GM21381 (cell line): Measurements from ENCODE around the gene PSAT1.
A peak's percentile ranks its signal among the peaks of the same experiment; 100 is the strongest.

Source experiments
- ATAC-seq: cut with Tn5 transposase; IDR thresholded peaks from one replicate; pipeline ENCODE4 v1.9.1; 2021; ENCODE audit warnings: mild to moderate bottlenecking, moderate library complexity; ENCODE audit not compliant: unreplicated experiment

Gene PSAT1

DNA sequence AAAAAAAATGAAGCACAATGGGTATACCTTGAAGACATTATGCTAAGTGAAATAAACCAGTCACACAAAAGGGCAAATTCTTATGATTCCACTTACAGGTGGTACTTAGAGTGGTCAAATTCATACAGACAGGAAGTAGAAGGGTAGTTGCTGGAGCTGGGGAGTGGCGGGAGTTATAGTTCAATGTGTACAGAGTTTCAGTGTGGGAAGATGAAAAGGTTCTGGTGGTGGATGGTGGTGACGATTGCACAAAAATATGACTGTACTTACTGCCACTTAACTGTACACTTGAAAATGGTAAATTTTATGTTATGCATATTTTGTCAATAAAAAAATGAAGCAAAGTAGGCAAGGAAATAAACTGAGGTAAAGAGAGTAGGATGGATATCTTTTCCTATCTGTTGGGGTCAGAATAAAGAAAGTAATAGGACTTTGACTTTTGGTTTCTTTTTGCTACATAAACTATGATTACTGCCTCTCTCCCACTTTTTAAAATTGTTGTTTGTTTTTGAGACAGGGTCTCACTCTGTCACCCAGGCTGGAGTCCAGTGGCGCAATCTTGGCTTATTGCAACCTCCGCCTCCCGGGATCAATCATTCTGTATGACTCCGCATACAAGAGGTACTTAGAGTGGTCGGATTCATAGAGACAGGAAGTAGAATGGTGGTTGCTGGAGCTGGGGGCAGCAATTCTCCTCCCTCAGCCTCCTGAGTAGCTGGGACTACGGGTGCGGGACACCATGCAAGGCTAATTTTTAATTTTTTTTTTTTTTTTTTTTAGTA, 4.0 kb upstream of the PSAT1 start:
- no peak for ATAC-seq

DNA sequence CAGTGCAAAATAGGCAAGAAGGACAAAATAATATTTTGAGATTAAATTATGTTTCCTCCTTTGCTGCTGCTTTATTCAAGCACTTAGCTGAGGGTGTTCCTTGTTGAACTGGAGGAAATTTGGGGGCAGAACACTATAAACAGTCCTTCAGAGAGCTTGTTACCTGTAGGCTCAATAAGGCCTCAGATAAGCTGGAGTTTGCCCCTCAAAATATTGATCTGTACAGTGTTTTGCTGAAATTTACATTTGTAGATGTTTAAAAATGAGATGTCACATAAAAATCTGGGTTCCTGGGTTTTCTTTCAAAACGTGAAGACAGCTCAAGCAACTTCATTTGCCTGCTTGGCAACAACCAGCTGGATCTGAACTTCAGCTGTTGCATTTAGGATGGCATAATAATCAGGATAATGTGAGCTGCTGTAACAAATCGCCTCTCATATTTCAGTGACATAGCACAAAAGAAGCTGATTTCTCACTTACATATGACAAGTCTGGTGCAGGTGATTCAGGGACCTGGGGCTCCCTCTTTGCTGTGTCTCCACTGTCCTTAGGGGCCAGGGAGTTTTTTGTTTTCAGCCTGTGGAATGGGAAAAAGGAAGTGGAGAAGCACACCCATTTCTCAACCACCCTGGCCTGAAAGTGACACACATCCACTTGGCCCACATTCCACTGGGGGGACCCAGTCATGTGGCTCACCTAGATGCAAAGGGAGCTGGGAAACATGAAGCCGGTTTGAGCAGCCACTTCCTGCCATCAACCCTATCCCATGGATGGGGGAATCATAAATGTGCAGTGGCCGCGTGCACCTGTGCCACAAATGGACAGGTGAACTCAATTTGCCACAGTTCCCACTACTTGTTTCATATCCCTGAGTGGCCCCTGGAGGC, 2.4 kb upstream of the PSAT1 start:
- ATAC-seq, result no peak

DNA sequence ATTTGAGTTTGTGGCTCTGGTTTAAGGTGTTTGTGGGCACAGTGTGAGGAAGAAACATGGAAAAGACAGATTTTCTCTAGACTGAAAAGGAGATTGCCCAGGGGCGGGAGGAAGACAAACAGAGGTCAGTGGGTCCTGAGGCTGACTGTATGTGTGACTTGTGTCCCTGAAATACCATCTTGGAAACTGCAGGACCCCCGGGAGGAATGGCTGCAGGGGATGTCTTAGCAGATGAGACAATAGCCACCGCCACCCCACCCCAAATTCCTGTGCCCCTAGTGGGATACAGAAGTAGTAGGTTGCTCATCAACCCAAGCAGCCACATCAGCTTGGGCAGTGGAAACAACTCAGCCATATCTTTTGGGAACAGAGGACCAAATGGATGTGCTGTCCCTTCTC, 1.7 kb upstream of the PSAT1 start:
- ATAC-seq, result no peak

DNA sequence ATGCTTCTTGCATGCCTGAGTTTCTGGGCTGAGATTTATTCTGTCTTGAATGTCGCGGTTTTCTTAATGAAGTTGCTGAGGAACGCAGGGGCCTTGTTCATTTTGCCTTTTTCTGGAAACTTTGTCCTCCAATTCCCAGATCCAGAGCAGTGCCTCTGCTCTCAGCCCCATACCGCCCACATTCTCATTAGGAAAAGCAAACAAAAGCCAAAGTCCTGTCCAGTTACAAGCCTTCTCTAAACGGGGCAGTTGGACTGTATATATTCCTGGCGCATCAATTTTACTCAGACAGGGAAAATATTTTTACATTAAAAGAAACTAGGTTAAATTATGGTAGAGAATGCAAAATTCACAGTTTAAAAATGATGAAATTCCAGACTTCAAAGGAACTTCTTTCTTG, 1.2 kb upstream of the PSAT1 start:
- ATAC-seq, result no peak

DNA sequence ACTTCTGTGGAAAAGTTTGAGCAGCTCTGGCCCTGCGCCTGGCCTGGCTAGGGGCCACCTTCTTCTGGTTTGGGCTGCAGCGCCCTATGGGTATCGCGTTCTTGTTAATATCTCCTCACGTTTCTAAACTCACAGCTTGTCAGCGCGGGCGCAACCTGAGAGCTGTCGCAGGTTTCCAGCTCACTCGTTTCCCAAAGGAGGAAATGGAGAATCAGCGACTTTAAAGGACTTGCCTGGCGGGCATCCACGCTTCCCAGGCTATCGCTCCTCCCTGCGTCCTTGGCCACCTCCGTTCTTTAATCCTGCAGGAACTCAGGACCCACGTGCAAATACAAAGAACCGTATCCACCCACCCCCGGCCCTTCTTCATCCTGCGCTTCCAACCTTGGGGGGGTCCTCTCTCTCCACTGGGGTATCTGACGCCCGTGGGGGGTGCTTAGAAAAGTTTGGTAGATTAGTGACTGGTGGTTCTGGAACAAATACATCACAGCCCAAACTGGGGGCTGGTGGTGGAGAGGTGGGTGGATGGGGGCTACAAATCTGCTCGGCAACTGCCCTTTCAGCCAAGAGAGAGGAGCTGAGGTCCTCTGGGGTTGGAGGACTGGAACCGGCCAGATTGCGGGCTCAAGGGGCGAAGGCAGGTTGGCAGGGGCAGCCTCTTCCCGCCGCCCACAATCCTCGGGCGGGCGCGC, 578 bp upstream of the PSAT1 start:
- ATAC-seq, result no peak

DNA sequence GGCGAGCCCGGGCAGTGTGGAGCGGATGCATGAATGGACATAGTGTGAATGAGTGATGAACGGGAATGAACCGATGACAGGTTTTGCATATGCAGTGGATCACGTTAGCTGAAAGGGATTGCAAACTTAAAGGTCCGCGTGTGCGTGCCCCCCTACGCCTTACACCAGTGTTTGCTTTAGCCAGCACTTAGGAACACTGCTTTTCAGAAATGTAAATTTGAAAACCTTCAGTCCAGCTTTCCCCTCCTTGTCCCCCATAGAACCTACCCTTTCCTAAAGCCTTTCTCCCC, 692 bp downstream of the PSAT1 start:
- peak; percentile 44 for ATAC-seq

DNA sequence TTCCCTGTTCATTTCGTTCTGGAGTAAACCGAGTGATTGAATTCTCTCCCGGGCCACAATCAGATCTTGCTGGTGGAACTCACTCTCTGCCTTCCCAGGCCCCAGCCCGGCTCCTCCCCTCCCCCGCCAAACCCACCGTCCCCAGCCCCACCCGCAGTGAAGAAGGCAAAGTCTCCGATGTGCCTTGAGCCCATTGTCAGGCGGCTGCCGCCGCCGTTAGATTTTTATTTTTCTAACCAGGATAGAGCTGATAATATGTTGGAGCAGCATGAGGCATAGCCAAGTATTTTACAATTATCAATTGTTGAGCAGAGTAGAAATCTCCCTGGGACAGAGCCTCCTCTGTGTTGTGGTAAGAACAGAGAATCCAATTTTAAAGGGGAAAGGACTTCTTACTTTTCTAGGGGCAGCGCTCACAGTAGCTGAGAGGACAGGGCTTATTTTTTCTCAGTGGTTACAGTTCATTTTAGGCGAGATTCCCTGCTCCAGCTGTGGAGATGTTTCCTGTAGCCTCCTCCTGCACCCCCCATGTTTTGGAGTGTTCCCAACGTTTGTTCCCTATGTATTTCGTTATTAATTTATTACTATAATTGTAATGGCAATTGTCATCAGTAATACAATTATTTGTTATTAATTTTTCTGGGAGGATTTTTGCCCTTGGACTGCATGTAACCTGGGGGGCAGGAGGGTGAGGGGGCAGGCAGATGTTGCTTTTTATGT, 1.3 kb downstream of the PSAT1 start:
- no peak for ATAC-seq

DNA sequence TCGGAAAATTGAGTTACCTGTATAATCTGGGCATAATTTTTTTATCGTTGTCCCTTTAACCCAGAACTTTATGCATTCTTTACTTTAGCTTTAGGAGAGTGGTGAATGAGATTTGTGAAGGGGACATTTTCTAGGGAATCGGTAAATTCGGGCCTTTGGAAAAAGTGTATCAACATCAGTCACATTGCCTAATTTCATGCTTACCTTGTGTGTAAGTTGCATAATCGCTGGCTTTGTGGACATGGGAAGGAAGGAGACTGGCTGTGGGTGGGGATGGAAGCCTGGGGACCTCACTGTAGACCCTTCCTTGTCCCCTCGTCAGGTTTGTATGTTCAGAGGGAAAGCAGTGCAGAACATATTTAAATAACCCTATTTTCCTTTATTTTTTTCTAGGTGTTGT, 3.3 kb downstream of the PSAT1 start:
- ATAC-seq, result no peak

DNA sequence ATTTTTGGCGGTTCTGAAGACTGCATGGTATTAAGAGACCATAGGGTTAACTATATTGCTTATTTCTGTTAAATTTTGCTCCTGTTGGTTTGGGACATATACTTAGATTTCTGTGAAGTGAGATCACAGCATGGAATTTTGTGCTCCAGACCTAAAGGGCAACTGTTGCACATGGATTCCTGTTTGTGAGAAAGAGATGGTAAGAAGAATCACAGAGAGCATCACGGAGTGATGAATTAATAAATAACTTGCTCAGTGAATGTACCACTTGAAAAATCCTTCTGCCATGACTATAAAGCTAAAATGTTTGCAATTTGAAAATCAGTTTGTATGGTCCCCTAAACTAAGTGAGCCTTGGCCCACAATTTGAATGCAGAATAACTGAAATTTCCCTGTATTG, 4.5 kb downstream of the PSAT1 start:
- ATAC-seq, result no peak

DNA sequence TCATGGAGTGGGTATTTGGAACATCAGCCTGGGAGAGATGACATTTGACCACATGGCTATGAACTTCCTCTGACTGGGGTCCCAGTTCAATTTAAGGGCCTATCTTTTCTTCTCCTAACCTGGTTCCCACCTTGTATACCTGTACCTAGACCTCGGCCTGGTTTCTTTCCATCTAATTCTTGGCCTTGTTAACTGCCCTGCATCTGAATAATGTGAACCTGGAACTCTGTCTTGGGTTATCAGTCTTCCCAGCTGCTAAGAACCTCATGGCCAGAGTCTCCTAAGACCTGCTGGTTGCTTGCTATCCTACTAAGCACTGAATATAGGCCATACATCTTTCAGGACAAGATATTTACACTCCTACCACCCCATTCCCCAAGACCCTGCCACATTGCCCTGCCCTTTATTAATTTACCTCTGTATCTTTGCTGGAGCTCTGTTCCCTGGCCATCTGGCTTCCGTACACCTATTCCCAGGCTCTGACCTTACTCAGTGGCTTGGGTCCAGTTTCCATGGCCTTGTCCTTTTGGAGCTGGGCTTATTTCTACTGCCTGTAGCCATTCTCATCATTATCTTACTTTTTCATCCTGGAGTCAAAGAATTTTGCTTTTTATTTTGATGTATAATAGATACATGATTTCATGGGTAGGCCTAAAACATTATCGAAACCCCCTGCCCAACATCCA, 6.6 kb downstream of the PSAT1 start:
- ATAC-seq, result no peak

DNA sequence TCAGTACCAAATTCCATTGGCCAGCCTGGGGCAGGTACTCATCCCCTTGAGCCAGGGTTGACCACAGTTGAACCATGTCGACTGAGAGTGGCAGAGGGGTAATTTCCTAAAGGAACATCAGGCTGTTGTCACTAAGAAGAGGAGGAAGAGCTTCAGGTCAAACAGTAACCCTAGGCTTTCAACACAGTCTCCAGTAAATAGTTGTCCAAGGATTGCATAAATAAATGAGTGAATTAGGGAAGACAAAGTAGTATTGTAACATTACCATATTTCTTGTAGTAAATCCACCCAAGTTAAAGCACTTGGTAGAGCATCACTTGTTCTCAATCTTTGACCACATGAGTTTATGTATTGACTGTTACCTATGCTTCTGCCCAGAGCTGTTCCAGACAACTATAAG, 7.4 kb downstream of the PSAT1 start:
- ATAC-seq, result no peak

DNA sequence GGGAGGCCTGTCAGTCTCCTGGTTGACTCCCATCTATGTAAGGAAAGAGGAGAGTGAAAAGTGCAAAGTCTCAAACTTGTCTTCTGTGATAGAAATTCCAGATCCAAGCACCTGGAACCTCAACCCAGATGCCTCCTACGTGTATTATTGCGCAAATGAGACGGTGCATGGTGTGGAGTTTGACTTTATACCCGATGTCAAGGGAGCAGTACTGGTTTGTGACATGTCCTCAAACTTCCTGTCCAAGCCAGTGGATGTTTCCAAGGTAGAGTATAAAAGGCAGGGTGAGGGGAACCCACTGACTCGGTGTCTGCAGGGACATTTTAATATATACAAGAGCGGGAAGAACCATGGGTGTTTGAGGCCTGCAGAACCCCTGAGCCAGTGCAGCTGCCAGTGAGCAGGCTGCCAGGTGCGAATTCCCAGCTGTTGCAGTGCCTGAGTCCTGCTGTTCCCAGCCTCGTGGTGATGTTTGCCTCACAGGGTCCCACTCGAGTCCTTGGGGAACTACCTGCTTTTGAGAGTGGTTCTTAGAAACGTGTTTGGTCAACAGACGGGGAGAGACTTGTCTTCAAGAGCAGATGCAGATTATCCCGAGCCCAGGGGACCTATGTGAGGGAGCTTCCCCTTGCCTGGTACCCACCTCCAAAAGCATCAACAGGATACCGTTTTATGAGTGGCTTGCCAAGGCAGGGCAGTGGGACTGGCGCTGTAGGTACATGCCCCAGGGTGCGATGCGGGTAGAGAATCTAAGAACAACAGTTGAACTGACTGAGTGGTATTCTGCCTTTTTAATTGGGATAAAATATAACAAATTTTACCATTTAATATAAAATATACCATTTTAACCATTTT, 9.5 kb downstream of the PSAT1 start:
- ATAC-seq, result no peak

DNA sequence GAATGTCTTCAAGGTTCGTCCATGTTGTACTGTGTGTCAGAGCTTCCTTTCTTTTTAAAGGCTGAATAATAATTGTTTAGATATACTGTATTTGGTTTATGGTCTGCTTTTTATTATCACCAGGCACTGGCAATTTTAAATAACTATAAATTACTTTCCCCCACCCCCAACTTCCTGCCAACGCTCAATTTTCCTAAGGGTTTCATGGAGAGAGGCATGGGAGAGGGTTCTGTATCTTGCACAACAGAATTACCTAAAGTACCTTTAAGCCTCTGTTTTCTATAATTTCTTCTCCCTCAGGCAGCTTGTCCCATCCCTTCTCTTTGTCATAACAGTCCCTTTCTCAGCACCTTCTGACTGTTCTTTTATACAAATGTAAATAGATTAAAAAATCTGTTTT, 10.4 kb downstream of the PSAT1 start:
- ATAC-seq, result no peak

DNA sequence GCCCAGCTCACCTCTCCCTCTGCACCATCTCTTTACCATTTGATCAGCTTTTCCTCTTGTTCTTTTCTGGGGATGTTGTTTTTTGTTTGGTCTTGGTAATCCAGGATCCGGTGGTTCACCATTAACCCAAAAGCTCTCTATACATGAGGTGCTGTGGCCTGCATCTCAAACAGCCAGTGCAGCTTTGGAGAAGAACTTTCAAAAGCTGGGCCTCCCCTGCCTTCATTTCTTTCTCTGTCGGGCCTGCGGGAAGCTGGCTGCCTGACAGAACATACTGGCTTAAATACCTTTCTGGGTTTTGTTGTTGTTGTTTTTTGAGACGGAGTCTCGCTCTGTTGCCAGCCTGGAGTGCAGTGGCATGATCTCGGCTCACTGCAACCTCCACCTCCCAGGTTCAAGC, 12.1 kb downstream of the PSAT1 start:
- ATAC-seq, result no peak

DNA sequence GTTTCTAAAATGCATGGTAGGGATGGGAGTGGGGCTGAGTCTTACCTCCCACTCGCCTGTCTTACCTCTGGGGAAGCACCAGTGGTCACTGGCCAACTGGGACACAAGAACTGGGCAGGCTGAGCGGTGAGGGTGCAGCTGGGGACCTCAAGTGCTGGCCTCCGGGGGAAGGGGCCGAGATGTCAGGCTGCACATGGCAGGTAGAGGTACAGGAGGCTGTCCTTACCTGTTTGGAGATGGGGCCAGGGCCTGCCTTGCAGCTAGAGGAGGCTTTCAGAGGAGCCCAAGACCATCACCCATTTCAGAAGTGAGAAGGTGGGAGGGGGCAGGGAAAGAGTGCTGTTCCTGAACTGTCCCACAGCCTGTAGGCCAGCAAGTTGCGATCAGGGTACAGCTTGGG, 14.2 kb downstream of the PSAT1 start:
- no peak for ATAC-seq

DNA sequence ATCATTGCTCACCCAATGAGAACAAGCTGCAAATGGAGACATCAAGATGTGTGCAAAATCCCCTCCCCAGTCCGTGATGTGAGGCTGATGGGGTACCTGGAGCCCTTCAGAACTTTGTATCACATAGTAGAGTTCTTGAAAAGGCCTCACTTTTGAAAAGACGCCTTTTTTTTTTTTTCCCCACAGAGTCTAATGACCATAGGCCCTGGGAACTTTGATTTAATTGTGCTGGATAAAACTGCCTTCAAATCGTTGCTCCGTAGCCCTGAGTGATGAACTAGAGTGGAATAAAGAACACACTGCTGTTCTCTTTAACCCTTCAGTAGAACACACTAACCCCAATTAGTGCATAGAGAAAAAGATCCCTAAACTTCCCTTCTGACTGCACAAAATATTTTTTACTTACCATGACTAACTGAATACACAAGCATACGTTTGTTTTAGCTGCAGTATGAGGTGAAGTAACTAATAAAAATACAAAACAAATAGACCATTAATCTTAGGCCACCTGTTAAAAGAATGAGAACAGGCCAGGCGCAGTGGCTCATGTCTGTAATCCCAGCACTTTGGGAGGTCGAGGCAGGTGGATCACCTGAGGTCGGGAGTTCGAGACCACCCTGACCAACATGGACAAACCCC, 15.1 kb downstream of the PSAT1 start:
- ATAC-seq, result no peak

DNA sequence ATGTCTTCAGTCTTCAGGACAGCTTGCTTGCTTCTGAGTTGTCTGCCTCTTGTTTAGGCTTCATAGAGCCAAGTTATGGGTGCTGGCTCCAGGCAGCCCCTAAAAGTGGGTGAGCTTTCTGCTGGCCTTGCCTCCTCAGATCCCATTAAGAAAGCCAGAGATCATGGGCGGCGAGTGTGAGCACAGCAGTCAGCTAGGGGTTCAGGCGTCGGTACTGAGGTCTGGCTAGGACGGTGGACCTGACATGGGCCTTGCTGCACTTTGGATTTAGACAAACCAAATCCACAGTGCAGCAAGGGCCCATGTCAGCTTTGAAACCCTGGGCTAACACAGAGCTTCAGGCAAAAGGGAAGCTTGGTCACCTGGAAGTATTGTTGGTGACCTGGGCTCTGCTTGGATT, 17.6 kb downstream of the PSAT1 start:
- ATAC-seq, result no peak

DNA sequence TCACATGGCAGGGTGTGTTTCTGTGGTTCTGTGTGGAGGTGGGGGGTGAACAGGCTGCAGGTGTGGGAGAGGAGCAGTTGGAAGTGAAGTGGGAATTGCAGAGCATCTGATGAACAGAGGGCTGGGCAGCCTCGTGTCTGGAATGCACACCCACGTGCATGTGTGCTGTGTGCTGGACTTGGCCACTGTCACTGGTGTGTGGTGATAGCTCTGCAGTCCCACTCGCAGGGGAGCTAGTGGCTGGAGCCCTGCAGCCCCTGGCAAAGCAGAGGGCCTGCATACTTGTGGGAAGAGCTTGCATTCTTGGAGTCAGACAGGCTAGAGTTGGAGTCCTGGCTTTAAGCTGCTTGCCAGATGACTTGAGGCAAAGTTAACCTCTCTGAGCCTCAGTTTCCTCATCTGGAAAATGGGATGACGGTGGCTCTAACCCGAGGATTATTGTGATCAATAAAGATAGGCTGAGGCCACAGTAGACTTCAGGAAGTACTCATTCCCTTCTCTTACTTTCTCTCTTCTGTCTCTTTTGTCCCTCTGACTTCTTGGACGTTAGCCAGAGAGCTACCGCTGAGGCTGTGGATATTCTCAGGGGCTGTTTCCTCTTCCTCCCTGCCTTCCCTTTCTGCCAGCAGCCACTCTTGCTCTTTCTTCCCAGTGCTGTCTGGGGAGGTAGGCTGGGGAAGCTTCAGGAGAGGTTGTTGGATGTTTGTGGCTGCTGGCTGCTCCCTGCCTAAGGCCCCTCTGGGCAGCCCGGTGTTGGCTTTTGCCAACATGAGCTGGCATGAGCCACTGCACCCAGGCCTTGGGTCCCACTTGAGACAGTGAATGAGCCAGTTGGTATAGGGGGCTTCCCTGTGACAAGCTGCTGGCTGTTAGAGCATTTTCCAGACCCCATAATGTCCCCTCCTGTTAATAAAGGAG, 18.3 kb downstream of the PSAT1 start:
- no peak for ATAC-seq
